NCI-H748 treated with DMSO at 0.1 percent for 48 hours (cell line): ENCODE results near the gene ICE1.
"Not testable (repeated sequence)": the region's sequence is repeated elsewhere in the genome, so short reads cannot be mapped to it uniquely, and the experiment has no call there.

Experiments
- DNase-seq: peaks from one replicate; lab custom pipeline; 2025; lab: John Stamatoyannopoulos, UW

ICE1 gene

DNA sequence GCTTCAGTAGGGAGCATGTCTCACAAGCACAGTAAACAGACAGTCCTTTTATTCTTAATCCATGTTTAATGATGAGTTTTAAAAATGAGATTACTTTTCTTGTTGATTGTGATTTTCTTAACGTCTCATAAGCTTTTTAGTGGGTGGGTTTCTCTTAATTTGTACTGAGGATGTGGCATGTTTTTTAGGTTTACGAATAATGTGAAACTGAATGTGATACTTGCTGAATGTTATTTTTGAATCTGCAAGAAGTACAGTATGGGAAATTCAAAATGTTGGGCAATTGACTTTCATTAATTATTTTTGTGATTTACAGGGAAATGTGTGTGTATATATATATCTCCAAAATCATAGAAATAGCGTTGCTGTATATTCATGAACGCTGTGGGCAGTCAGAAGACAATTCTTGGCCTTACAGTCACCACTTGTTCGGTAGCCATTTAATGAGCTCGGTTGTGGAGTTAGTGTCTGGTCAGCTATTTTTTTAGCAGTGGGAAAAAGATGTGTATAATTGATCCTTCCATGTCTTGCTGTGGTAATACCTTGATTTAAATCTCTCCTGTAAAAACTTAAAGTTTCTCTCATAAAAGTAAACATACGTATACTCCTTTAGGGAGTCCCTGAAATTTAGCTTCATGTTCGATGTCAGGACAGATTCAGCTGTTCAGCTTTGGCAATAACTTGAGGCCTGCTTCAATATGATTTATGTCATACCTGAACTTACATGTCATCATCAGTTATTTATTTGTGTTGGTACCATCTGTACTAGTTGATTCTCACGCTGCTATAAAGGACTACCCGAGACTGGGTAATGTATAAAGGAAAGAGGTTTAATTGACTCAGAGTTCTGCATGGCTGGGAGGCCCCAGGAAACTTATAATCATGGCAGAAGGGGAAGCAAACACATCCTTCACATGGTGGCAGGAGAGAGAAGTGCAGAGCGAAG, 15.0 kb downstream of the ICE1 start:
- DNase-seq = no peak

DNA sequence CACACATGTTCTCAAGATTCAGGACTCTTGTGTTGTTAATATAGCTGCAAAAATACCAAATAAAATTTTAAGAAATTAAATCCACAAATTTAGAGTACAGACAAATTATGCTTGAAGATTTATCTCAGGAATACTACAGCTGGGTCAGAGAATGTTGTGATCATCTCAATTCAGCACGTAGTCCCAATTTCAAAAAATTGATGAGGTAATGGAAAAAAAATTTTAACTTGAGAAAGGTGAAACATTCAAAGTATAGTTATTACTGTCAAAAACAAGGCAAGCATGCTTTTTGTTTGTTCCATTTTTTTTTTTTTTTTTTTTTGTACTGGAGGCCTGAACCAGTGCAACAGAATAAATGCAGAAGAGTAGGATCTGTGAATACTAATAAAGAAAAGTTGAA, 29.4 kb downstream of the ICE1 start:
- DNase-seq = no peak

DNA sequence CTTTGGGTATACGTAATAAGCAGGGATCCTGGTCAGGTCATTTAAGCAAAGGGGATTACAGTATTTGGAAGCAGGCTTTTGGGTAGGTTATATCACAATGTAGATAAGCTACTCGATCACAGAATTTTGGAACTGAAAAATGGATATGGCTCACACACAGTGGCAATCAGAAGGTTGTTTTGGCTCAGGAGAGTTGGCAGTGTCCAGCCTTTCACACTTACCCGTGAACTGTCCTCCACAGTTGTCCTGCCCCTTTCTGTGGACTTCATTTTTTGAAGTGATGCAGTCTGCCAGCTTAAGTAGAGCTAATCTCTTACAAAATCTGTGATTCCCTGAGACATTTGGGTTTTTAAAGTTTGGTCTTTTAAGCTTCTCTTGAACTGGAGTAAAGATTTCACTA, 30.7 kb downstream of the ICE1 start:
- no peak for DNase-seq

DNA sequence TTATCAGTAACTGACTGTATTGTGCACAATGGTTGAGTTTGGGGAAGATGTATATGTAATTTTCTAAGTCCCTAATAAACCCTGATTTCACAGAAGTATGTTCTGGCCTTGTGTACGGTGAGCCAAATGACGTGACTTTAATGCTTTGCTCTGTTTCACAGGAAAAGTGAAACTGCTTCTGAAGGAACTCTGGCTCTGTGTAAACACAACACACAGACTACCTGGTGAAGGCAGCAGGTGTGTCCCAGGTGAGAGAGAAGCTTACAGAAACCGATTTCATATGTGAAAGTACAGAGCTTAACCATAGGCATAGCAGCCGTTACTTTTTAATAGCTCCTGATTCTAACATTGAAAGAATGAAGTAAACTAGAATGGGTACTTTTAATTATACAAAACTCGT, 31.9 kb downstream of the ICE1 start:
- no peak for DNase-seq

DNA sequence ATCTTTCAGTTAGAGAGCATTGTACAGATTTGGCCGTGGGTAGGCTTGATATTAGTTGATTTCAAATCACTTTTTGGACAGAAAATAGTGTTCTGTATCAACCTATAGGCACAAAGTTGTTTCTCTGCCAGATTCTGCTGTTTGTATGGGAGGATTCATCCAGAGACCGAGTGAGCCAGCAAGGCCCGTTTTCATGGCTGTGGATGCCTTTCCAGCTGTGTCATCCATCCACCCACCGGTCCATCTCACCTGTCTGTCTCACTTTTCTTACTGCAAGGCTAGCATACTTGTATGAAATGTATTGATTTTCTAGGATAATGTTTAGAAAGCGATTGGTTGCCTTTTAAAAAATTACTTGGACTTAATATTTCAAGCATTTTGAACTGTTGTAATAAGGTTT, 34.4 kb downstream of the ICE1 start:
- no peak for DNase-seq

DNA sequence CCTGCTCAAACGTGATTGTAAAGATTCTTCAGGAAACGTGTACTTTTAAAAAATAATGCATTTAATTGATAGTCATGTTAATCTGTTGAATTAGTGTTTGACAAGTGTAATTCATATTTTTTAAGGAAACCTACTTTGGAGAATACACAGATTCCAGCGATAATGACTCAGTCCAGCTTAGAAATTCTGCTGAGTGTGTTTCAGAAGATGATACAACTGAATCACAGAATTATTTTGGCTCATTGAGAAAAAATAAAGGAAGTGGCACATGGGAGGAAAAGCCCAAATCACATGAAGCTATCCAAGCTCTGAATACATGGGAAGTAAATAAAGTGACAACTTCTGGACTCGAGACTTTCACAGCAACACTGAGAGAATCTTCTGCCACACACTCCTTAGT, 37.8 kb downstream of the ICE1 start:
- DNase-seq = no peak

DNA sequence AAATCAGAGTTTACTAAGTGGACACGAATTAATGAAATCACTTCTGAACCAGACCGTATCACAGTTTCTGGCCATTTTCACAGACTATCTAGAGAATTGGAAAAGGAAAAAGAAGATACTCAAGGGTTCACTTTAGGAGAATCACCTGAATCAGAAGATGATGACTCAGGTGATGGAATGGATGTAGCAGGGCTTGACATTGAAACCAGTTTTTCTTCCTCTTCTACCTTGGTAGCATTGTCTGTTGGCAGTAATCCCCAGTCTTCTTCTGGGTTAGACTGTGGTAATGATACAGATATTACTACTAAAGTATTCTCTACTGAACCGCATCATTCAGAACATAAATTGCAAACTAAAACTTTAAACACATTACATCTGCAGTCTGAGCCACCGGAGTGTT, 38.5 kb downstream of the ICE1 start:
- DNase-seq = no peak

DNA sequence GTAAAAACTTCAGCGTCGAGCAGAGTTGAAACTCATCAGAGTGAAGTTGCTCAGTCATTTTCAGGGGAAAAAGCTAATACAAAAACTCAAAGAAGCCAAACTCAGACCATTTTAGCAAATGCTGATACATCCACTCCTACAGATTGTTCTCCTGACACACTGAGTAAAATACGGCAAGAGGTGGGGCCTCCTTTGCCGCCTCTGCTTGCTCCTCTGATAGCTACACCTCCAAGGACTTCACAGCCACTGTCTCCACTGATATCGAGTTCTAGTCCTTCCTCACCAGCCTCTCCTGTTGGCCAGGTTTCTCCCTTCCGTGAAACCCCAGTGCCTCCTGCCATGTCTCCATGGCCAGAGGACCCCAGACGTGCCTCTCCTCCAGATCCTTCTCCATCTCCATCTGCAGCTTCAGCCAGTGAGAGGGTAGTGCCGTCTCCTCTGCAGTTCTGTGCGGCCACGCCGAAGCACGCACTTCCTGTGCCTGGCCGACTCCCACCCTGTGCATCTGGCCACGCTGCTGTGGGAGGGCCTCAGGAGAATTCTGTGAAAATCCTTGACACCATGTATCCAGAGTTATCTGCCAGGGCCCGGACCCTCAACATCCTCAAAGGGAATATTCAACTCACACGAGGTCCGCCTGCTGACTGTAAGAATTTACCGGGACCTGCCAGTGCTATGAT, 41.7 kb downstream of the ICE1 start:
- no peak for DNase-seq

DNA sequence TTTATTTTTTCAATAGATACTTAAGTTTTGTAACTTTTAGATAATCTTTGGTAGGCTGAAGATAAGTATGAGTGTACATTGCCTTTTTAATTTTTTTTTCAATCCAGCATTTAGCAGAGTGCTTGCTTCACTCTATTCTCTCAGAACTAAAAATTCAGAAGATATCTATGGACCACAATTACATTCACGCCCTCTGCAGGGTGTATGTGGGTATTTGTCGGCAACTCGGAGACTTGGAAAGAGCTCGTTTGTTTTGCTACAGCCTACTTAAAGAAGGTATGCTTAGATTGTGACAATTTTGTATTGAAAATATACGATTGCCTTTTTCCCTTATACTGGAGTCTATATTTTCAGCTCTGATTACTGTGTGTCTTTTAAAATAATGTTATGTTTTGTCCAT, 43.8 kb downstream of the ICE1 start:
- DNase-seq = no peak

DNA sequence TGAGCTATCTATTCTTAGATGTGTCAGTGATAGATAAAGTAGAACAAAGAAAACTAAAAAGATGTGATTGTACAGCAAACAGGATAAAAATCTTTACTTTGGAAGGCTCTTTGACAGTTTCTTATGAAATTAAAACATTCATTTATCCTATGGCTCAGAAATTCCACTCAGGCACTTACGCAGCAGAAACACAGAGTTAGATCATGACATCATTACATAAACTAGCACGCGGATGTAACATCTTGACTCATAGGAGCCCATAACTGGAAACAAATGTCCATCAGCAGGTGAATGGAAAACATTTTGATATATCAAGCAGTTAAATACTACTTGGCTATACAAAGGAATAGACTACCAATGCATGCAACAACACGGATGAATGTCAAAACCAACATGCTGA, 45.3 kb downstream of the ICE1 start:
- no peak for DNase-seq

DNA sequence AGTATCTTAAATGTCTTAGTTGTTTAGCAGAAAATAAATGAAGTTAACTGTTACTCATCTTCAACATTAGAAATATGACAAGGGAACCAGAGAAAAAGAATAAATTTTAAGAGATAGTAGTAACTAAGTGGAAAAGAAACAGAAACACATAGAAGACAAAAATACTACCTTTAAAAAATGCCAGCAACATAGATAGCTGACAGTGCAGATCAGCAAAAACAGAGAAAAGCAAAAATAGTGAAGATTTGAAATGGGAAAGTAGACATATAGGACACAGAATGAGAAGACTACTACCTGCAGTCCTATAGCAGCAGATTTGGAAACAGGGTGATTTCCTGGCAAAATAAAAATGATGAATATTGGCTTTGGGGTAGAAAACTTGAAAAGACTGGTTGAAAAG, 48.5 kb downstream of the ICE1 start:
- no peak for DNase-seq

DNA sequence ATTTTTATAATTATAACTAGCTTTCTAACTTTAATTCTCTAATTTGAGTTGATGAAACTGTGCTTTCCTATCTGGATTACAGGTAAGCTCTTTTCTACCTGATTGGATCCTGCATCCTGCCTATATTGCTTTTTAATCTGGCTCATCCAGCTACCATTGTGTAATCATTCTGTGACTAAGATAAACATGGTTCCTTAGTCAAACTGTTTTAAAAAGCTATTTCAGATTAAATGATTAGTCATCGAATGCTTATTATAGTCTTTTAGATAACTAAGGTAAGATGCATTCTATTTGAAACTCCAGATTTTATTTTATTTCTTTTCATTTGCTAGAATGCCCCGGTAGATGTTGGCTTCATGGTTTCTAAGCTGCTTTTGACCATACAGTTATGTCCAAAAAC, 50.7 kb downstream of the ICE1 start:
- no peak for DNase-seq

DNA sequence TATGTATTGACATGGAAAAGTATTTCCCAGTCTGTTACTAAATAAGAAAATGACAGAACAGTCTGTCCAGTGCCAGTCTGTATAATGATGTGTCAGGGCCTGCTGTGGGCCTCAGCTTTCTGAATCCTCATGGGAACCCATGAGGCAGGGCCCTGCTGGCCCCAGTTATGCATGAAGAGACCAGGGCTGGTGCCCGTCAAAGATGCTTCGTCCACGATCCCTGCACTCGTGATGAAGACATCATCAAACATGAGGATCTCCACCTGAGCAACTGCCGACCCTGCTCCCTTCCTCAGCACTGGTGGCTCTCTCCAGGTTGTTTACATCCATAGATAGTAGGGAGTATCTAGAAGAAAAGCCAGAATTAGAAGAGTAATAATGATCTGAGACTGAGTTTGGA, 52.5 kb downstream of the ICE1 start:
- DNase-seq = no peak

DNA sequence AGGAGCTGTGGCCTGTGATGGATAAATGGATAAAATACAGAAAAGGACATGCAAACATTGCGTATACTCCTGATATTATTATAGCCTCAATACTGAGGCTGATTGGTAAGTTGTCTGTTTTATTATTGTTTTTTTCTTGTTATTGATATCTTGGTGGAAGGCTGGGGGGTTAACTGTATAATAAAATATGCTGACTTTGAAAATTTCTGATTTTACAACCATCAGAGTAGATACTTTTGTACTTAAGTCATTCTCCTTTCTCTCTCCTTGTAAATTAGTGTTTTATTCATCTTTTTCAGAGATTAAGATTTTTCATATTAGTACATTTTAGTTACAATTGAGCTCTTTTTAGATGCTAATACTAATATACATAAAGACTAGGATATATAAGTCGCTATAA, 53.5 kb downstream of the ICE1 start:
- DNase-seq = no peak

DNA sequence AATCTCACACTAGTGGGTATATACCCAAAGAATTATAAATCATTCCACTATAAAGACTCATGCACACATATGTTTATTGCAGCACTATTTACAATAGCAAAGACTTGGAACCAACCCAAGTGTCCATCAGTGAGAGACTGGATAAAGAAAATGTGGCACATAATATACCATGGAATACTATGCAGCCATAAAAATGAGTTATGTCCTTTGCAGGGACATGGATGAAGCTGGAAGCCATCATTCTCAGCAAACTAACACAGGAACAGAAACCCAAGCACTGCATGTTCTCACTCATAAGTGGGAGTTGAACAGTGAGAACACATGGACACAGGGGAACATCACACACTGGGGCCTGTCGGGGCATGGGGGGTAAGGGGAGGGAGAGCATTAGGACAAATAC, 57.1 kb downstream of the ICE1 start:
- not testable (repeated sequence) for DNase-seq

DNA sequence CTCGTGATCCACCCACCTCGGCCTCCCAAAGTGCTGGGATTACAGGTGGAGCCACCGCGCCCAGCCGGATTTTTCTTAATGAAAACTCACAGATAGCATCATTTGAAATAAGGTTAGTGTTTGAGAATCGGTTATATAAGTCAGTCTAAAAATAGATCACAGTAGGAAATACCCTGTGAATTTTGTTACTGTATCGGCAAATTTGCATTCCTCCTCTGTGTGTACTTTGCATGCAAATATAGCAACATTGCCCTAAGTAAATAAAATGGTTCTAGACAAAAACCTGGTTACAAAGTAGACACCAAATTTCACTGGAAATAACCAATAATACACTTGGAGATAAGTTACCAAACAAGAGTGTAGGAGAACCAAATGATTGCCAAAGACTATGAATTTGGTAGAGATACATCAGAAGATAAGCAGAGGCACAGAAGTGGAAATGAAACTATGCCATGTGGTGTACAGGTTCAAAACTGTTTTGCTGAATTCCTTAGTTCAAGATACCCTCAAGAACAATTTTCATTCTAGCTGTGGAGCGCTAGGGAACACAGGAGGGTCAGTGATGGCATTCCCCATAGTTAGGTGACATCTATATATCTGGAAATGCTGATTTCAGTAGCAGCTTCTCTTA, 58.1 kb downstream of the ICE1 start:
- DNase-seq = no peak

DNA sequence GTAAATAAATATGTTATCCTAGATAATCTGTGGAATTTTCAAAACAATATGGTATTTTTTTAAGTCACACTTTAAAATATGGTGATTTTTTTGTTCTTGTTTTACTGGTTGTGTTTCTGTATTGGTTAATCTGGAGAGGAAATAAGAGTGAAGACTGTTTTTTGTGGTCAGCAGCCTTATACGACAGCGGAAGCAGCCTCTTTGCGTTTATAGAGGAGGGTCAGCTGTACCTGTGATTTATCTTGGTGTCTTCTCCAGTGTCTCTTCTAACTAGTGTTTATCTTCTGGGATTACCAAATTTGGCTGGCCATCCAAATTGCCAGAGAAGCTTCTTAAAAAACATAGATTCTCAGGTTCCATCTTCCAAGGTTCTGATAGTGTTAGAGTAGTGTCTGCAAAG, 58.7 kb downstream of the ICE1 start:
- DNase-seq = no peak

DNA sequence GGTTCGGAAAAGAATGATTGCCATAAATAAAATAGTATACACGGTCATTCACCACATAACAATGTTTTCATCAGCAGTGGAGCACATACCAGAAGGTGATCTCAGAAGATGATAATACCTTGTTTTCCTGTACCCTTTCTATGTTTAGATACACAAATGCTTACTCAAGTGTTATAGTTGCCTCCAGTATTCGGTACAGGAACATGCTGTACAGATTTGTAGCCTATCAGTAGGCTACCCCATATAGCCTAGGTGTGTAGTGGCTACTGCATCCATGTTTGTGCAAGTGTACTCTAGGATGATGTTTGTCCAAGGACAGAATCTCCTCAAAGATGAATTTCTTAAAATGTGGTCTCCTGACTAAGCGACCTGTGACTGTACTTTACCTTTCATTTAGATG, 59.2 kb downstream of the ICE1 start:
- no peak for DNase-seq

DNA sequence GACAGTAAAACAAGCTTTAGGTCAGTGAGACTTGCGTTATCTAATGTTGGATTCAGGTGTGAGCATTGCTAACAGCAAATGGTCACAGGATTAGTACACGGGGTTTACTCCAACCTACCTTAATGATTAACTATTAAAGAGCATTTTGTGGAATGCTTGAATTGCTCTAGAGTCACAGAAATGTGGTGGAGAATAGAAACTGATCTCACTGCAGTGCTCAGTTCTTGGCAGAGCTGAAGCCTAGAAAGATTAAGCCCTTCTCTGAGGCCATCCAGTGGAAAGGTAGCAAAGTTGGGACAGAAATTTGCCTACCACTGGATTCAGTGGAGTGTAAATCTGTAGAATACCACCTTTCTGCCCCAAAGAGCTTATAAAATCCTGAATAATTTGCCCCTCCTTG, 60.9 kb downstream of the ICE1 start:
- no peak for DNase-seq

DNA sequence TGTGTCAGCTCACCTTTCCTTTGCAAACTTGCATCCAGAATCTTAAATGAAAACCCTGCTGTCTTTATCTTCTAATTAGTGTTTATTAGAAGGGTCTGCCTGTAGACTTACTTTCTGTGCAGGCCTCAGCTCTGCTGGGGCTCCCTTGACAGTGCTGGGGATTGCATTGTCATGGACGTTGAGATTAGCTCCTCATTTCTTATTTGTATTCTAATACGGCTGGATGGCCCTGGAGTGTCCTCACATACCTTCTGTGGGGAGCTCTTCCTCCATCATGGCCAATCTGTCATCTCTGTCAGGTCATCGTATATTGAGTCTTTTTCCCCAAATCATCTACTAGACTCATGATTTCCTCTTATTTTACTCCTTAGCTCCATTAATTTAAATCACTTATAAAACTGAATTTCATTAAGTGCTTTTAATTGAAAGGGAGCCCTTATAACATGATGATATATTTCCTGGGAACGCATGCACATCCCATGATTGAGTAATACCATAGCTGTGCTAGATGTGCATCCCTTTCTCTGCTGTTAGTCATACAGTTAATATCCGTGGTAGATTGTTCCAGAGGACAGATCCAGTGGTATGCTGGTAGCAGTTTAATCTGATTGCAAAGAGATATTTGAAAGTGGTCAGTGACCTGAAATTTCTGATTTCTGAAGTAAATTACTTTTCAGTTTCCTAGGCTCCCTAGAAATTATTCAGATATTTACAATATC, 61.6 kb downstream of the ICE1 start:
- no peak for DNase-seq

DNA sequence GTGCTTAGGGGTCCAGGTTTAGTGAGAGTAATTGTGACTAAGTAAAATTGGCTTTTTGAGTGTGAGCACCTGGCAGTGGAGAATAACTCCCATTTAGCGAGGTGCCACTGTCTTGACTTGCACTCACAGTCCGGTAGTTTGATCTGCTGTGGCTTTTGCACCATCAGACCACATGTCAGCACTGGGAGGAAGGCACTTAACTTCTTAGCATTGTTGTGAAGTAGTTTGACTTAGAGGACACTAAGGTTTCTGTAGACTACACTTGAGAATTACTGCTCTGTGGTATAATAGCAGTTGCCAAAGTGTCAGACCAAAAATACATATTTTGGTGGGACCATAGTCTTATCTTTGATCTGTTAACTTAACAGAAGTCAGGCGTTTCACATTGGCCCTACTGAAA, 63.6 kb downstream of the ICE1 start:
- DNase-seq = no peak

DNA sequence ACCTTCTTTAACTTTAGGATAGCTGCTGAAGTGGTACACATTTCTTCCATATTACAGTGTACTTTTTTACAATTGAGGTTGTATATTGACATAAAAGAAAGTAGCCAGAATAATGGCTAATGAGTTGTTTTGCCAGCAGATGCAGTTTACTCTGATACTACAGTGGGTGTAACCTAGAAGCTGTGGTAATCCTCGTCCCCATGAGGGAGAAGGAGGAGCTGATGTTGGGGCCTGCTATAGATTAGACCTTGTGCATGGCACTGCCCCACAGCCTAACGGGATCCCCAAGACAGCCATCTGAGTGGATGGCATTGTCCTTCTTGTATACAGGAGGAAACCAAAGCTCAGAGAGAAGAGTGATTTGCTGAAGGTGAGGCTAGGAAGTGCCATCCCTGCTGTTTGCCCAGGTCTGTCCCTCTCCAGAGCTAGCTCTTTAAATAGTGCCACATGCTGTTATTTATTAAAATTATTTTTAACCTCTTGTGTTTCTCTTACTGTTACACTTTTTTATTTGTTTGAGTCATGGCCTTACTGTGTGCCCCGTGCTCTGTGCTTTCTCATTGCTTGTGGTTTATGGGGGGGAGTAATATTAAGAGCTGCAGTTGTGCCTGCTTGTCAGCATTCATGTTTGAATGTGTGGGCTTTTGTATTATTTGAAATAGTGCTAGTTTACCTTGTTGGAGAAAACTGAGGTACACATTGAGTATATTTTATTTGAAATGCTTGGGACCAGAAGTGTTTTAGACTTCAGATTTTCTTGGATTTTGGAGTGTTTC, 65.3 kb downstream of the ICE1 start:
- no peak for DNase-seq
